GM19239 (cell line): Measurements from ENCODE around the gene KCNJ10.
"Not testable (repeated sequence)": the region's sequence is repeated elsewhere in the genome, so short reads cannot be mapped to it uniquely, and the experiment has no call there.

Experiments used
- DNase-seq: peaks from one replicate; pipeline ENCODE4 v3.0.0; 2011; ENCODE audit warnings: low spot score; ENCODE audit not compliant: insufficient read length
- FAIRE-seq: peaks from 2 replicates; lab custom pipeline; 2011; peaks lifted over from hg19 to GRCh38; lab: Jason Lieb, UNC

KCNJ10 gene

DNA sequence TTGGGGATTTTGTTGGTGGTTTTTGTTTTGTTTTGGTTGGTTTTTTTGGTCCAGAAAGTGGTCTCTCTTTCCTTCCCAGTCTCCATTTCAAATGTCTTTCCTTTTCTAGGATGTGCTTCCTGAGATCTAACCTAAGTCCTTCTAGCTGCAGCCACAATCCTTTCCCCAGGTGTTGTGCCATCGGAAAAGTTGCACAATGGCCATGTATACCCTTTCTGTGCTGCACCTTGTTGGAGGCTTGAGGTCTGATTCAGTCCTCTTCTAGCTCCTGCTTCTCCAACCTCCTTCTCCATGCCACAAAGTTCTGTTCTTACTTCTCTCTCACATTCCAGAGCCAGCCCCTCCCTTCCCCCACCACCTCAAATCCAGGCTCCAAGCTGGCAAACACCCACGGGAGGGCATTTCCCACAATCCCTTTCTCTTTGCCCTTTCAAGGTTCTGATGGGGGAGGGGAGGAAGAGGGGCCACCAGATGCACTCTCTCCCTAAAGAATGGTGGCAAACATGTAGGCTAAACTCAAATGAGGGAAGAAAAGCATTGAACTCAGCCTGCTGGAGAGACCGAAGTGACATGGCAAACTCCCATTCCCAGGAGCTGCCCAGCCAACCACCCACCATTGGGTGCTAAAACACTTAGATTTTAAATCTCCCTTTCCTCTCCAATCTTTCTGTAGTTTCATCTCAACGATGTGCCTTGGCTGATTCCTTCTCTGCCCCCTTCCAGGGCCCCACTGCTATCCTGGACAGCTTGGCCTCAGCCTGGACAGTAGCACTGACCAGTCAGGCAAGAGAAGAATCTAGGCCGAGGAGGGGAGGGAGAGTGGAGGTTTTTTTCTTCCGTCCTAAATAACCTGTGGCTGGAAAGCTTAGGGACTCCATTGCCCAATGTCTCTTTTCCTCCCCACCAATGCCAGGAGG lies 2.9 kb downstream of the KCNJ10 start:
- DNase-seq (no peak), FAIRE-seq (no peak)

- no peak for DNase-seq
- no peak for FAIRE-seq
Observed at GRCh38 chr1:160064746-160065145, 5.2 kb downstream of the KCNJ10 start.

- DNase-seq (no peak), FAIRE-seq (no peak)
Observed at GRCh38 chr1:160064164-160064563, 5.8 kb downstream of the KCNJ10 start.

GRCh38 chr1:160063176-160063575 lies 6.8 kb downstream of the KCNJ10 start:
- DNase-seq = no peak
- FAIRE-seq = no peak

GRCh38 chr1:160062230-160062532 lies 7.8 kb downstream of the KCNJ10 start:
- FAIRE-seq = no peak
- DNase-seq = no peak

GRCh38 chr1:160061369-160062229 lies 8.4 kb downstream of the KCNJ10 start:
- DNase-seq (no peak), FAIRE-seq (no peak)

DNA sequence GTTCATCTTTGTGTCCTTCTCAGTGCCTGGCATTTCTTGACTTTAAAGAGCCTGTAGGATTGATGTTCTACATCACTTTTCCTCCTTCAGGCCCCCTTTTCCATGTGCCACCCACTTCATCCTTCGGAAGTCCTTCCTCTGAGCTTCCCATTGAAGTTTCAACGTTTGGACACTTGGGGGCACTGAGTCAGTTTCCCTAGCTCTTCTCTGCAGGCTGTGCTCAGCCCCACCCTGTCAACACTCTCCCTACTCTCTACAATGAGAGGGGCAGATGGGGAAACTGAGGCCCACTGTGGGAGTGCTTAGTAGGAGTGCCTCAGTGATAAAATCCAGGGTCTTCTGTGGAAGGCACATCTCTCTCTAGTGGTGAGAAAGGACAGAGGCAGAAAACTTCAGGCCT lies 11.9 kb downstream of the KCNJ10 start:
- no peak for FAIRE-seq
- DNase-seq = no peak

DNA sequence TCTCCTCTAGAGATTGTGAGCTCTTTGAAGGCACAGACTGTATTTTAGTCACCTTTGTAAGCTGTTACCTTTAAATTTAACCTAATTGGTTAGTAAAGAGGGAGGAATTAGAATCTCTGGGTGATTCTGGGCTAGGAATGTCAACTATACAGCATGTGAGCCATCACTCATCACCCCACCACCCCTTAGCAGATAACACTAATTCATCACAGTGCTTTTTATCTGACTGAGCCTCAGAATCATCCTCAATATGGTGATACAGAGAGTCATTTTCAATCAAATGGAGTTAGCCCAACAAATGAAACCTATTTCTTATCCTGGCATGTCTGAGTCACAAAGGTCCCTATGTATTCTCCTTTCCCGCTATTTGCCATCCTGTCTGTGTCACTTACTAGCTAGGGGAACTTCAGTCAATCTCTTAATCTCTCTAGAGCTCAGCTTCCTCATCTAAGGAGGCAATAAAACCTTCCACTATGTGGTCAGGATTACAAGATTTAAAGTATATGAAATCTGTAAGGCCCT lies 13.3 kb downstream of the KCNJ10 start:
- FAIRE-seq = no peak
- DNase-seq = no peak

DNA sequence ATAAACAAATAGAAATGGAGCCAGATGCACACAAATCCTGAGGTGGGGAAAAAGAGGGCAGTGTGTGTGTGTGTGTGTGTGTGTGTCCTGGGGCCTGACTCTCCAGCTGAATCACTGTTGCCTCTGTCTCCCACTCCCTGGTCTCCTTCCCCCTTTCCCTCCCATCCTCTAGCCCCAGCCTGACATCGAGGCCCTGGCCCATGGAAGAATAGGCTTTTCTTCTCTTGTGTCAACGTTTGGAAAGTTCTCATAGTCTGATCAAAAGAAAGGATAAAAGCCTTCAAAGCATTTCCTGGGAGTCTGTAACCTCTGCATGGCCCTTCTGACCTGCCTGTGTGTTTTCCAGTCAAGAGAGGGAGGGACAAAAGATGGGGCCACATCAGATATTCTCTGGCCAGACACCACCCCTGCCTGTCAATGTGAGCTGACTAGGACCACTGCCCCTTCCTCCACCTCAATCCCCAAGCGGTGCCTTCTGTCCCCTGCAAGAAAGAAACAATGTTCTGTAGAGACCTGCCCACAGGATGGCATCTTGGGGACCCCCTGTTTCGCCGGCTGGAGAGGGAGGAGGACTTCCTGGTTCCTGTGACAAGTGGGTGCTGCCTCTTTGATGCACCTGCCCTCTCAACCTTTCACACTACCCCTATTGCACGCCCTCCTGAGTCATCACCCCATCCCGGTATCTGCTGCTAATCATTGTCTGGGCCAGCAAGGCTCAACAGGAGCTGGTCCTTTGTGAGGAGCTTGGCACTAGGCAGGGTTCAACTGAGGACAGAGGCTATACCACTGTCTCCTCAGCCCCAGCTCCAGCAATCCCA lies 16.2 kb downstream of the KCNJ10 start:
- no peak for DNase-seq
- no peak for FAIRE-seq

DNA sequence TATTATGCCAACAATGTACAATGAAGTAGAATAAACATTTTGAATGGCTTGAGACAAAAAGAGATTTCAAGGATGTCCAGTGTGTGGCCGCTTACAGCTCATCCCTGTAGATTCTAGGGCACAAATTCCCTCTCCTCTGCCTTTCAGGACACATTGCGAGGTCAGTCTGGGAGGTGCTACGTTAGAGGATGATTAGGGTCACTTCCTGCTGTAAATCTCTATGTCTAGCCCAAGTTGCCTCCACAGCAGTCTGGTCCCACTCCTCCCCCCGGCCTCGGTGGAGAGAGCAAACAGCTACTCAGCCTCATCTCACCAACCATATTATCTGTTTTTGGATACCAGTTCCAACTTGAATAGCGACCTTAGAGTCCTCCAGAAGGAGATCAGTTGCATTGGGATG lies 17.0 kb downstream of the KCNJ10 start:
- DNase-seq (no peak), FAIRE-seq (no peak)

DNA sequence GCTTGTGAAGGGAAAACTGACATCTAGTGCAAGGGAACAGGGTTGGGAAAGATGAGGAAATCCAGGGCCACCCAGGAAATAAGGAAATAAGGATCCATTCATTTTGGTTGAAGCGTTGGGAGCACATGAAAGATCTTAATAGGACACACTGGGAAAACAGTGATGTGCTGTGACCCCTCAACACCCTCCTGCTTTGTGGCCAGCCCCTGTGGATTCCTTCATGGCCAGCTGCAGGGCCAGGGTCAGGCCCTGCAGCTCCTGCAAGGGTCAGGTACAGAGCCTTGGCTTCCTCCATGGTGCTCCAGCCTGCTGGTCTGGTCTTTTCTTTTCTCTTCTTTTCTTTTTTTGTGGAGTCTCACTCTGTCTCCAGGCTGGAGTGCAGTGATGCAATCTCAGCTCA lies 19.3 kb downstream of the KCNJ10 start:
- no peak for DNase-seq
- no peak for FAIRE-seq

DNA sequence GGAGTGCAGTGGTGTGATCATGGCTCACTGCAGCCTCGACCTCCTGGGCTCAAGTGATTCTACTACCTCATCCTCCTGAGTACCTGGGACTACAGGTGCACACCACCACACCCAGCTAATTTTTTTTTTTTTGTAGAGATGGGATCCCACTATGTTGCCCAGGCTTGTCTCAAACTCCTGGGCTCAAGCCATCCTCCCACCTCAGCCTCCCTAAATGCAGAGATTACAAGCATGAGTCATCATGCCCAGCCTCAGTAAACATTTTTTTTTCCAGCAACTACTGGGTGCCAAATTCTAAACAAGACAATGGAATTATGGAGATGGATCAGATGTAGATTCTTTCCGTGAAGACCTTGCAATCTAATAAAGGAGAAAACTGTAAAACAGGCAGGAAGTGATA lies 19.8 kb downstream of the KCNJ10 start:
- not testable (repeated sequence) for DNase-seq, FAIRE-seq

DNA sequence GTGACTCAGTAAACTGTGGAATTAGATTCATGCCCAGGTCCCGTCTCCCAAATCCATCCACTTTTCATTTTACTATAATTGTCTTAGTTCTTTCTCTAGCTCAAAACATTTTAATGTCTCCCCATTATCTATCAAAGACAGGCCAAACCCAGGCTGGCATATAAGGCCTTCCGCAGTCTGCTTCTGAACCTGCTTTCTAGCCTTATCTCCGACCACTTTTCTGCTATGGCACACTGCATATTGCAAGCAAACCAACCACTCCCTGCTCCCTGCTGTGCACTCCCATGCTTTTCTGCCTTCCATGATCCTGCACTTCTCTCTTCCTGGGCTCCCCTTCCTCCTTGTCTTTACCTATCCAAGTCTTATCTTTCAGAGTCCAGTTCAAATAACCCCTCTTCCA lies 20.9 kb downstream of the KCNJ10 start:
- DNase-seq (no peak), FAIRE-seq (no peak)

DNA sequence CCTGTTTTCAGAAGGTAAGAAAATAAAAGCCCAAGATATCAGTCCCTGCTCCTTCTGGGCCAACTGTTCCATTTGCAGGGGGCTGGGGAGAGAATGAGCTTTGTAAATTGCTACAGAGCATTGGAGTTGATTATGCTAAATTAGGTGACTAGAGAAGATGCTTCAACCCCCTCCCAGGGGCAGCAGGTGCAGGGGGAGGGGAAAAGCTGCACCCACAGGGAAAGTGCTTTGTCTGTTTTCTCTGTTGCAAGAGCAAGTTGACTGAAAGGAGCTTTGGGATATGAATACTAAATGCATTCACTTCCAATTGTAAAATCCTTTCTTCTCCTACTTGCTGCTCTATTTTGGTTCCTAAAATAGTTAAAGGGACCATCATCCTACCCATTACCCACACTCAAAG lies 21.6 kb downstream of the KCNJ10 start:
- FAIRE-seq (no peak), DNase-seq (no peak)

DNA sequence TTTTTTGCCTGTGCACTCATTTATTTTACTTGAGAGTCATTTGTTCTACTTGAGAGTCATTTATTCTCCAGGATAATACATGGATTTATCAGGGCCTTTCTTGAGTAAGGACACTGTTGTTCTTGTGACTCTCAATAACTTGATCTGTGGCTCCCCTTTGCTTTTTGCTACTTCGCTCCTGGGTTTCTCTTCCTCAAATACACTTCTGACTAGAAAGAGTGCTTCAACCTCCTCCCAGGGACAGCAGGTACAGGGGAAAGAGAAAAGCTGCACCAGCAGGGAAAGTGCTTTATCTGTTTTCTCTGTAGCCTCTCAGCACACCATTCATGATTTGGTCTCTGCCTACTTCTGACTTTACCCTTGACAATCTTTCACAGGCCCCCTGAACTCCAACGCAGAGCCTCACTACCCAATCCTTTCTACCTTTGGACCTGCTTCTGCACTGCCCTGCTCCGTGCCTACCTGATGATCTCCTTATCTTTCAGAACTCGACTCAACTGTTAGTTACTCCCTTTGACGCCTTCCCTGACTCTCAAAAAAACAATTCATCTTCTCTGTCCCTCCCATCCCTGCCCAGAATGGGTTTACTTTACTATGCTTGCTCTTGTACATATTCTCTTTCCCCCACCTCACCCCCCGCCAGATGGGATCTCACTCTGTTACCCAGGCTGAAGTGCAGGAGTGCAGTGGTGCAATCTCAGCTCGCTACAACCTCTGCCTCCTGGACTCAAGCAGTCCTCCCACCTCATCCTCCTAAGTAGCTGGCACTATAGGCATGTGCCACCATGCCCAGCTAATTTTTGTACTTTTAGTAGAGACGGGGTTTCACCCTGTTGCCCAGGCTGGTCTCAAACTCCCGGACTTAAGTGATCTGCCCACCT lies 22.6 kb downstream of the KCNJ10 start:
- DNase-seq (no peak), FAIRE-seq (peak; percentile 23)

DNA sequence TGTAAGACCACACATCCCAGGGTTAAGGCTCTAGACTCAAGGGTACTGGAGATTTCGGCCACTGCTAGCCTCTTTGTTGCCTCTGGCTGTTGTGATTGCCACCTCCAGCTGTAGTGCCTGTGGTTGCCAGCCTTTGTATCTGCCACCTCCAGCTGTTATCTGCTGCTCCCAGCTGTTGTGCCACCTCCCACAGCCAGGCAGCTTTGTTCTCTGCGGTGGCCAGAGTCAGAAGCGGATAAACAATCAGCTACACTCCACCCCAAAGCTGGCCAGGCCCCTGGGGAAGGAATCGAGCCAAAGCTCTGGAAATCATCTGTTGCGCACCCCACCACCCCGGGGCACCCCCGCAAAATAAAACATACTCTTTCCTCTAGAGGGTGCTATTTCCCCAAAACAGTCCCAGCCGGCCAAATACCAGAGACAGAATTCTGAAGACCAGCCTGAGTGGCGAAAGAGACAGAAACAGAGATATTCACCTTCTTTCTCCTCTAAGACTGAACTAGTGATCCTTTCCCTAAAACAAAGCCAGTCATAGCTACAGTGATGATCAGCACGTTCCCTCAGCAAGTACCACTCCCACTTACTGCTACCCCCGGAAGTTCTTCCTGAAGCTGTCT lies 23.4 kb downstream of the KCNJ10 start:
- DNase-seq (peak; percentile 51), FAIRE-seq (peak; percentile 39)

DNA sequence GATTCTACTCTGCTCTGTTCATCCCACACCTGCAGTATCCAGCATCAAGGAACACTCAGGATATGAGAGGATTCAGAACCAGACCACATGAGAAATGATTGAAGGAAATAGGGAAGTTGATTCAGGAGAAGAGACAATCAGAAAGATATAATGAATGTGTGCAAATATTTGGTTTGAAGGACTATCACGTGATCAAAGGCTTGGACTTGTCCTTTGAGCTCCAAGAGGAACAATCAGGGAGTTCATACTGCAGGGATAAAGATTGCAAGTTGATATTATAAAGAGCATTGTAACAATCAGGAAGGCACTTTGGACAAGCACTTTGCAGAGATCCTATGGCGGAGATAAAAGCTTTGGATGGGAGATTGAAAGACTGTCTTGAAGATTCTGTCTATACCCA lies 24.3 kb downstream of the KCNJ10 start:
- no peak for DNase-seq
- FAIRE-seq = no peak

DNA sequence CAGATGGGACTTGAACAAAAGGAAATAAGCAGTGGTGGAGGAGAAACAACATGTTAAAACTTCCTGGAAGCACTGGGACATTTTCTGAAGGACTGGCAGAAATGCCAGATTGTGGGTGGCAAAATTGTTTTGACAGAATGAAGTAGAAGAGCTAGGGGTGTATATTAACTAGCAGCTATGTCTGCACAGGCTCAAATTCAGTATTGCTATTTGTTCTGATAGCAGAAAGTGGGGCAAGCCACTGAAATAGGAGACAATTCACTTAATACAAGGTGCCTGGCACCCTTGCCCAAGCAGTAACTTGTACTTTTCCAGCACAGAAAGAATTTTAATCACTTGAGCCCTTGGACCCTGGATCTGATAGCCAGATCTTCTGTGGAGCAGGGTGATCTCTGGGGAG lies 26.4 kb downstream of the KCNJ10 start:
- DNase-seq (no peak), FAIRE-seq (no peak)

GRCh38 chr1:160040476-160040875 lies 29.5 kb downstream of the KCNJ10 start:
- DNase-seq (no peak), FAIRE-seq (no peak)
